AG08396 (cell line): ENCODE data around the gene DSC3.

Experiments
- DNase-seq: peaks from one replicate; pipeline ENCODE4 v3.0.0; 2012; ENCODE audit warnings: low spot score, mixed read lengths

Gene DSC3

GRCh38 chr18:31042406-31043181 is at the start of gene DSC3:
Gene DSC3 (minus strand): TSS chr18:31042742. CDS start chr18:31042660, 82 bp downstream.
- no peak for DNase-seq

- DNase-seq = no peak
These were observed 48.8 kb upstream of the DSC3 start for GRCh38 chr18:31091350-31091749.

GRCh38 chr18:31088532-31088931 is 46.0 kb upstream of the DSC3 start:
- no peak for DNase-seq

- DNase-seq = no peak
These were observed 37.4 kb upstream of the DSC3 start for GRCh38 chr18:31079973-31080372.

- DNase-seq = no peak
These were observed 35.3 kb upstream of the DSC3 start for GRCh38 chr18:31077878-31078277.

- DNase-seq = no peak
These were observed 29.6 kb upstream of the DSC3 start for GRCh38 chr18:31072175-31072574.

- DNase-seq = no peak
These were observed 27.7 kb upstream of the DSC3 start for GRCh38 chr18:31070206-31070605.

GRCh38 chr18:31066266-31066665 is 23.7 kb upstream of the DSC3 start:
- no peak for DNase-seq

- no peak for DNase-seq
These were observed 22.7 kb upstream of the DSC3 start for GRCh38 chr18:31065036-31065773.

GRCh38 chr18:31064130-31064529 is 21.6 kb upstream of the DSC3 start:
- no peak for DNase-seq

GRCh38 chr18:31061945-31062344 is 19.4 kb upstream of the DSC3 start:
- no peak for DNase-seq

- no peak for DNase-seq
These were observed 16.4 kb upstream of the DSC3 start for GRCh38 chr18:31058897-31059296.

- DNase-seq = no peak
These were observed 15.4 kb upstream of the DSC3 start for GRCh38 chr18:31057917-31058316.

- no peak for DNase-seq
These were observed 14.5 kb upstream of the DSC3 start for GRCh38 chr18:31057051-31057450.

- DNase-seq = no peak
These were observed 13.8 kb upstream of the DSC3 start for GRCh38 chr18:31056296-31056695.

GRCh38 chr18:31050635-31051034 is 8.1 kb upstream of the DSC3 start:
- DNase-seq = no peak

GRCh38 chr18:31049189-31049588 is 6.6 kb upstream of the DSC3 start:
- no peak for DNase-seq

- DNase-seq = no peak
These were observed 5.7 kb upstream of the DSC3 start for GRCh38 chr18:31048216-31048615.

GRCh38 chr18:31046916-31047315 is 4.4 kb upstream of the DSC3 start:
- DNase-seq = no peak

- no peak for DNase-seq
These were observed 3.1 kb upstream of the DSC3 start for GRCh38 chr18:31045599-31045998.

GRCh38 chr18:31044926-31045325 is 2.4 kb upstream of the DSC3 start:
- DNase-seq = no peak

- no peak for DNase-seq
These were observed 1.2 kb upstream of the DSC3 start for GRCh38 chr18:31043709-31044108.

GRCh38 chr18:31042084-31042405 is 497 bp downstream of the DSC3 start:
- no peak for DNase-seq
